Cardiac fibroblast (primary cell): ENCODE results near the gene FCGR3A.
"Not testable (repeated sequence)": the region's sequence is repeated elsewhere in the genome, so short reads cannot be mapped to it uniquely, and the experiment has no call there.

ENCODE experiments used
- DNase-seq, 2 donors: peaks; one replicate each; pipeline versions ENCODE4 v3.0.0 to v3.0.0-alpha.2; 2010; ENCODE audit warnings: low read depth in 2 of 2
- H3K4me3 ChIP-seq, 2 donors: replicated peaks in 1 of 2; 1 replicate in 1 of 2; 2 replicates in 1 of 2; pipeline ENCODE4 v1.5.1; 2011; ENCODE audit warnings: low read depth in 2 of 2, low read length in 2 of 2, mild to moderate bottlenecking in 2 of 2, moderate library complexity in 1 of 2
- CTCF ChIP-seq: IDR thresholded peaks from one replicate; pipeline ENCODE4 v1.5.1; 2011; ENCODE audit warnings: low read depth, mild to moderate bottlenecking, low read length, inconsistent platforms

Gene FCGR3A

GRCh38 chr1:161538925-161539479, 10.6 kb downstream of the FCGR3A start:
- not testable (repeated sequence) for H3K4me3 ChIP-seq, DNase-seq

- not testable (repeated sequence) for H3K4me3 ChIP-seq, DNase-seq
Observed at GRCh38 chr1:161537068-161537669, 12.4 kb downstream of the FCGR3A start.

GRCh38 chr1:161532644-161533567, 16.7 kb downstream of the FCGR3A start:
- H3K4me3 ChIP-seq = not testable (repeated sequence)
- peak in 1 of 2 donors; percentile 44 for DNase-seq

GRCh38 chr1:161531986-161532643, 17.5 kb downstream of the FCGR3A start:
- TF ChIP-seq CTCF = no peak
- DNase-seq = peak in 1 of 2 donors; percentile 25
- no peak overlapping the region for H3K4me3 ChIP-seq

GRCh38 chr1:161530671-161531641, 18.7 kb downstream of the FCGR3A start:
- peak; percentile 96 to 97 for DNase-seq
- peak overlapping the region; percentile 60 to 64 for H3K4me3 ChIP-seq

GRCh38 chr1:161530158-161530557, 19.5 kb downstream of the FCGR3A start:
- peak overlapping the region; percentile 60 to 64 for H3K4me3 ChIP-seq
- DNase-seq = peak; percentile 83 to 84

- not testable (repeated sequence) for DNase-seq
- H3K4me3 ChIP-seq = peak overlapping the region in 1 of 2 donors; percentile 60
Observed at GRCh38 chr1:161529463-161530104, 20.0 kb downstream of the FCGR3A start.

GRCh38 chr1:161528550-161528949, 21.1 kb downstream of the FCGR3A start:
- DNase-seq, H3K4me3 ChIP-seq: not testable (repeated sequence)

GRCh38 chr1:161525918-161526317, 23.7 kb downstream of the FCGR3A start:
- not testable (repeated sequence) for H3K4me3 ChIP-seq, DNase-seq

GRCh38 chr1:161525321-161525720, 24.3 kb downstream of the FCGR3A start:
- H3K4me3 ChIP-seq, DNase-seq: not testable (repeated sequence)

GRCh38 chr1:161524742-161525291, 24.8 kb downstream of the FCGR3A start:
- not testable (repeated sequence) for DNase-seq
- peak overlapping the region; percentile 33 to 34 for H3K4me3 ChIP-seq

- peak within 1 kb of the TSS; percentile 61 for H3K4me3 ChIP-seq
- peak; percentile 83 to 88 for DNase-seq
Observed at GRCh38 chr1:161523817-161524741, 25.5 kb downstream of the FCGR3A start, which contains the start of gene HSPA6. Gene HSPA6 (plus strand): TSS chr1:161524540. CDS start chr1:161524659, 119 bp downstream.

GRCh38 chr1:161523041-161523816, 26.4 kb downstream of the FCGR3A start:
- H3K4me3 ChIP-seq, DNase-seq: not testable (repeated sequence)
